Transverse colon (tissue), 4 donors: Measurements from ENCODE around the gene TMTC4. TPM values are rescaled to one million over a fixed set of nuclear protein-coding genes. Genes with fewer than 3 reads are reported as not detected.
A peak's percentile ranks its signal among the peaks of the same experiment; 100 is the strongest.

Experiments used
- DNase-seq: peaks from one replicate; pipeline ENCODE4 v3.0.0-alpha.2; 2019
- H3K27ac ChIP-seq, 4 donors: fragments of 200-600 bp; sonication (generic); 2 replicates each; pipeline ENCODE4 v1.5.1; 2016 to 2018; ENCODE audit warnings: inconsistent platforms in 4 of 4
- H3K27me3 ChIP-seq: fragments of 200-600 bp; sonication (generic); 2 replicates; pipeline ENCODE4 v1.5.1; 2017; ENCODE audit warnings: inconsistent platforms
- H3K36me3 ChIP-seq, 4 donors: fragments of 200-600 bp; sonication (generic); 2 replicates each; pipeline ENCODE4 v1.5.1; 2017 to 2019; ENCODE audit warnings: inconsistent platforms in 4 of 4
- H3K4me1 ChIP-seq, 4 donors: fragments of 200-600 bp; sonication (generic); 2 replicates each; pipeline ENCODE4 v1.5.1; 2017 to 2020; ENCODE audit warnings: inconsistent platforms in 4 of 4
- H3K4me3 ChIP-seq, 4 donors: fragments of 200-600 bp; sonication (generic); 1 replicate in 1 of 4; 2 replicates in 3 of 4; pipeline versions ENCODE4 v1.5.1 to v1.6.1; 2017 to 2019; ENCODE audit warnings: inconsistent platforms in 4 of 4
- H3K9me3 ChIP-seq, 2 donors: fragments of 200-600 bp; sonication (generic); 2 replicates each; pipeline ENCODE4 v1.5.1; 2017 to 2019; ENCODE audit warnings: inconsistent platforms in 2 of 2
- CTCF ChIP-seq, 5 experiments: fragments of 200-600 bp in 3 of 5; fragments of 450-650 bp in 2 of 5; sonication (generic) in 3 of 5; IDR thresholded peaks; 1 replicate in 2 of 5; 2 replicates in 3 of 5; pipeline ENCODE4 v1.5.1; 2016 to 2017; ENCODE audit warnings: antibody characterized with exemption in 5 of 5, inconsistent platforms in 3 of 5, mild to moderate bottlenecking in 2 of 5, moderate library complexity in 1 of 5
- EP300 ChIP-seq: sonication (generic); formaldehyde crosslinking; IDR thresholded peaks from one replicate; pipeline ENCODE4 v1.6.1; 2017; ENCODE audit warnings: antibody characterized with exemption, low read depth
- POLR2A ChIP-seq: fragments of 450-650 bp; IDR thresholded peaks from one replicate; pipeline ENCODE4 v1.6.1; 2016; ENCODE audit warnings: antibody characterized with exemption, mild to moderate bottlenecking, moderate library complexity
- POLR2AphosphoS5 ChIP-seq, 3 donors: sonication (generic); formaldehyde crosslinking; IDR thresholded peaks; one replicate each; pipeline ENCODE4 v1.6.1; 2016; ENCODE audit warnings: antibody characterized with exemption in 3 of 3
- WGBS, 2 donors: methylation state at CpG; one replicate each; pipeline ENCODE4 v1.1.5; 2018; ENCODE audit warnings: low coverage in 1 of 2; 5-methylcytosine and 5-hydroxymethylcytosine counted together
- in situ Hi-C, 4 donors: fragments of 200-750 bp; cut with MboI; loops; one replicate each; pipeline versions ENCODE4 v1.15.0 to v1.15.1; 2017; ENCODE audit warnings: low sequenced_read_pairs in 3 of 4, low pct_ligation_motif_present in 1 of 4, low pct_unique_long_range_greater_than_20kb in 1 of 4
- intact Hi-C: fragments of 100-400 bp; cut with DNase I; formaldehyde crosslinking; loops from one replicate; pipeline ENCODE4 v1.15.1; 2023; ENCODE audit warnings: low total_unique reads
- total RNA-seq, 4 donors: library from RNA; depleted of rRNA; stranded (reverse); fragments of >200 nt; gene quantifications; one replicate each; pipeline ENCODE4 v1.1.0, GENCODE V29; 2016

The TMTC4 gene
- total RNA-seq: 100 to 1,000 TPM in 1 of 4 donors, 10 to 100 TPM in 3; 19.5 to 136 (median 30.0) TPM

- 0% methylated on average over 1 of the region's 45 CpGs; no CpG with 5 or more reads in 1 of the 2 donors for WGBS, 2 donors
Observed at GRCh38 chr13:100674572-100674871, at the start of gene TMTC4. TMTC4 (minus strand) TSS chr13:100674795; CDS start chr13:100670362, 4,433 bp downstream.

GRCh38 chr13:100722517-100722916 lies 47.9 kb upstream of the TMTC4 start:
- 31 to 83% methylated on average over 2 to 7 of the region's 7 CpGs for WGBS, 2 donors
- Histone ChIP-seq H3K4me1 (no peaks in the 10 kb centered on the region), H3K4me3 (no peak overlapping the region), H3K27me3 (no peaks in the 10 kb centered on the region), H3K36me3 (no peaks in the 10 kb centered on the region), H3K27ac (no peak overlapping the region), H3K9me3 (no peaks in the 10 kb centered on the region)
- TF ChIP-seq POLR2A: no peak
- TF ChIP-seq POLR2AphosphoS5 (IDR thresholded peaks at IDR 0.05): no peak
- TF ChIP-seq EP300: no peak
- no peak for TF ChIP-seq CTCF (IDR thresholded peaks at IDR 0.05)
- intact Hi-C loops (loop anchor here (5.0 kb wide), 1 partner anchor 405 kb away; no protein-coding TSS in a partner anchor), in situ Hi-C loops (no loop called here)
- DNase-seq: no peak

More at GRCh38 chr13:100674572-100674871, at the start of gene TMTC4:
- intact Hi-C loops: no loop called here
- Histone ChIP-seq H3K27ac (peak within 1 kb of the TSS; percentile 92 to 97 (median 96)), H3K36me3 (no peaks in the 10 kb centered on the region), H3K27me3 (peaks cover 8% of the 10 kb centered on the region), H3K4me1 (peaks cover 10 to 17% (median 11%) of the 10 kb centered on the region in 4 donors), H3K4me3 (peak within 1 kb of the TSS; percentile 86 to 99 (median 92)), H3K9me3 (no peaks in the 10 kb centered on the region)
- TF ChIP-seq POLR2A (no peak), POLR2AphosphoS5 (IDR thresholded peaks at IDR 0.05) (no peak)
- in situ Hi-C loops: no loop called here
- DNase-seq: no peak

- Histone ChIP-seq H3K4me1 (no peaks in the 10 kb centered on the region), H3K27ac (no peak overlapping the region), H3K4me3 (no peak overlapping the region), H3K9me3 (no peaks in the 10 kb centered on the region), H3K36me3 (no peaks in the 10 kb centered on the region), H3K27me3 (no peaks in the 10 kb centered on the region)
- in situ Hi-C loops (no loop called here), intact Hi-C loops (loop anchor here (5.0 kb wide), 1 partner anchor 405 kb away; no protein-coding TSS in a partner anchor)
- no peak for TF ChIP-seq POLR2AphosphoS5 (IDR thresholded peaks at IDR 0.05)
- TF ChIP-seq EP300: no peak
- peak; percentile 41 to 65 (median 61) for TF ChIP-seq CTCF (IDR thresholded peaks at IDR 0.05)
- no peak for TF ChIP-seq POLR2A
- 10 to 18% methylated on average over 6 of the region's 6 CpGs for WGBS, 2 donors
- peak; percentile 50 for DNase-seq
Observed at GRCh38 chr13:100721885-100722512, 47.4 kb upstream of the TMTC4 start.

GRCh38 chr13:100715604-100716003 lies 41.0 kb upstream of the TMTC4 start:
- 85% methylated on average over 7 of the region's 7 CpGs; no CpG with 5 or more reads in 1 of the 2 donors for WGBS, 2 donors
- TF ChIP-seq POLR2A (no peak), CTCF (IDR thresholded peaks at IDR 0.05) (no peak), EP300 (no peak), POLR2AphosphoS5 (IDR thresholded peaks at IDR 0.05) (no peak)
- H3K36me3 ChIP-seq: no peaks in the 10 kb centered on the region
- no peak for DNase-seq
- no peak overlapping the region for H3K27ac ChIP-seq
- H3K9me3 ChIP-seq: no peaks in the 10 kb centered on the region
- no peak overlapping the region for H3K4me3 ChIP-seq
- no peaks in the 10 kb centered on the region for H3K4me1 ChIP-seq
- no peaks in the 10 kb centered on the region for H3K27me3 ChIP-seq
- in situ Hi-C loops (no loop called here), intact Hi-C loops (no loop called here)
